Measurements from ENCODE around the gene CKAP2L.

CKAP2L gene

GRCh38 chr2:112798979-112799975 is 34.9 kb upstream of the CKAP2L start:
- Mint-ChIP-seq H3K27me3 (ENCODE audit: low read depth, poor library complexity) (peaks cover 7% of the 10 kb centered on the region), H3K4me1 (peaks cover 11% of the 10 kb centered on the region), H3K9me3 (peaks cover 18% of the 10 kb centered on the region), H3K27ac (no peak overlapping the region), H3K36me3 (ENCODE audit: low read depth) (no peaks in the 10 kb centered on the region), H3K4me3 (no peak overlapping the region)
- TF ChIP-seq, protein P1, sequence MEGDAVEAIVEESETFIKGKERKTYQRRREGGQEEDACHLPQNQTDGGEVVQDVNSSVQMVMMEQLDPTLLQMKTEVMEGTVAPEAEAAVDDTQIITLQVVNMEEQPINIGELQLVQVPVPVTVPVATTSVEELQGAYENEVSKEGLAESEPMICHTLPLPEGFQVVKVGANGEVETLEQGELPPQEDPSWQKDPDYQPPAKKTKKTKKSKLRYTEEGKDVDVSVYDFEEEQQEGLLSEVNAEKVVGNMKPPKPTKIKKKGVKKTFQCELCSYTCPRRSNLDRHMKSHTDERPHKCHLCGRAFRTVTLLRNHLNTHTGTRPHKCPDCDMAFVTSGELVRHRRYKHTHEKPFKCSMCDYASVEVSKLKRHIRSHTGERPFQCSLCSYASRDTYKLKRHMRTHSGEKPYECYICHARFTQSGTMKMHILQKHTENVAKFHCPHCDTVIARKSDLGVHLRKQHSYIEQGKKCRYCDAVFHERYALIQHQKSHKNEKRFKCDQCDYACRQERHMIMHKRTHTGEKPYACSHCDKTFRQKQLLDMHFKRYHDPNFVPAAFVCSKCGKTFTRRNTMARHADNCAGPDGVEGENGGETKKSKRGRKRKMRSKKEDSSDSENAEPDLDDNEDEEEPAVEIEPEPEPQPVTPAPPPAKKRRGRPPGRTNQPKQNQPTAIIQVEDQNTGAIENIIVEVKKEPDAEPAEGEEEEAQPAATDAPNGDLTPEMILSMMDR (IDR thresholded peaks at IDR 0.05): no peak
- DNase-seq: no peak

DNA sequence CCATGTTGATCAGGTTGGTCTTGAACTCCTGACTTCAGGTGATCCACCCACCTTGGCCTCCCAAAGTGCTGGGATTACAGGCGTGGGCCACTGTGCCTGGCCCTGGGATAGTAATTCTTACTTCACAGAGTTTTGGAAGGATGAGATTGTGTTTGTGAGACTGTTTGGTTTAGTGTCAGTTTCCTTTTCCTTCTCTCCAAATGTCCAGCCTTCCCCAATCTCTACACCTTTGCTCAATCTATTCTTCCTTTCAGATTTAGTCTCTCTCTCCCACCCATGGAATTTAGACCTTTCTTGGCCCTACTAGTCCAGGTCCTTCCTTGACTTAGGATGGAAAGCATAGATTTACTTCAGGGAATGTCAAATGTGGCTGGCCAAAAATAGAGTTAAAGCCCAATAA is 32.1 kb upstream of the CKAP2L start:
- Mint-ChIP-seq H3K27ac (no peak overlapping the region), H3K9me3 (peaks cover 18% of the 10 kb centered on the region), H3K4me3 (no peak overlapping the region), H3K27me3 (ENCODE audit: low read depth, poor library complexity) (peaks cover 10% of the 10 kb centered on the region), H3K36me3 (ENCODE audit: low read depth) (peaks cover 4% of the 10 kb centered on the region), H3K4me1 (peaks cover 15% of the 10 kb centered on the region)
- TF ChIP-seq, protein P1 (IDR thresholded peaks at IDR 0.05): no peak
- no peak for DNase-seq

GRCh38 chr2:112795774-112796173 is 31.4 kb upstream of the CKAP2L start:
- Mint-ChIP-seq H3K4me1 (peaks cover 15% of the 10 kb centered on the region), H3K36me3 (ENCODE audit: low read depth) (peaks cover 4% of the 10 kb centered on the region), H3K27me3 (ENCODE audit: low read depth, poor library complexity) (peaks cover 10% of the 10 kb centered on the region), H3K9me3 (peaks cover 18% of the 10 kb centered on the region), H3K4me3 (no peak overlapping the region), H3K27ac (no peak overlapping the region)
- TF ChIP-seq, protein P1 (IDR thresholded peaks at IDR 0.05): no peak
- DNase-seq: no peak

DNA sequence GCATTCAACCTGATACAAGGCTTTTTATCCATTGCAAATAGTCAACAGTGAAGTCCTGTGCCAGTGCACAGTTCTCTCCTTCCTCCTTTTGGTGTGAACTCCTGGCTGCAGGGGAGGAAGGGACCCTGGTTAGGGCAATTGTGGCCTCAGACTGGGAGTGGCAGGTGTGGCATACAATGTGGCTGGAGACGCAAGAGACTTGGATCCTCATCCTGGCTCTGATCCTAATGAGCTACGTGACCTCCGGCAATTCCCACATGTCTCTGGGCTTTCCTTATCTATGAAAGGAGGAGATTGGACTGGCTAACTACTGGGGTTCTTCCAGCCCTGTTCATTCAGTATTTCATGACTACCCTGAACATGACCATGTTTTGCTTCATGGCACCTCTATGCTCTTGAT is 30.4 kb upstream of the CKAP2L start:
- Mint-ChIP-seq H3K9me3 (peaks cover 18% of the 10 kb centered on the region), H3K27me3 (ENCODE audit: low read depth, poor library complexity) (peaks cover 10% of the 10 kb centered on the region), H3K4me3 (no peak overlapping the region), H3K36me3 (ENCODE audit: low read depth) (peaks cover 4% of the 10 kb centered on the region), H3K4me1 (peaks cover 15% of the 10 kb centered on the region), H3K27ac (no peak overlapping the region)
- DNase-seq: no peak
- TF ChIP-seq, protein P1 (IDR thresholded peaks at IDR 0.05): no peak

- no peak for DNase-seq
- peaks cover 10% of the 10 kb centered on the region for H3K27me3 Mint-ChIP-seq (ENCODE audit: low read depth, poor library complexity)
- peaks cover 15% of the 10 kb centered on the region for H3K4me1 Mint-ChIP-seq
- H3K4me3 Mint-ChIP-seq: no peak overlapping the region
- H3K27ac Mint-ChIP-seq: no peak overlapping the region
- peaks cover 4% of the 10 kb centered on the region for H3K36me3 Mint-ChIP-seq (ENCODE audit: low read depth)
- TF ChIP-seq, protein P1 (IDR thresholded peaks at IDR 0.05): no peak
- H3K9me3 Mint-ChIP-seq: peaks cover 14% of the 10 kb centered on the region
Observed at GRCh38 chr2:112794131-112794733, 29.8 kb upstream of the CKAP2L start.
